Muscle of leg (tissue), 11 donors: ENCODE results near the gene CAV3. TPM values are rescaled to one million over a fixed set of nuclear protein-coding genes. Genes with fewer than 3 reads are reported as not detected.
"Not testable (repeated sequence)": the region's sequence is repeated elsewhere in the genome, so short reads cannot be mapped to it uniquely, and the experiment has no call there.

Experiments
- DNase-seq: peaks from one replicate; pipeline ENCODE4 v3.0.0; 2013
- H3K27ac ChIP-seq: one replicate; pipeline ENCODE4 v1.5.1; 2013; ENCODE audit warnings: mild to moderate bottlenecking, low read length, control low read depth
- H3K27me3 ChIP-seq: one replicate; pipeline ENCODE4 v1.6.1; 2013; ENCODE audit warnings: low read length; ENCODE audit not compliant: control insufficient read depth, insufficient read depth
- H3K36me3 ChIP-seq: one replicate; pipeline ENCODE4 v1.6.1; 2013; ENCODE audit warnings: low read length; ENCODE audit not compliant: control insufficient read depth, insufficient read depth
- H3K4me1 ChIP-seq: one replicate; pipeline ENCODE4 v1.6.1; 2013; ENCODE audit warnings: low read length; ENCODE audit not compliant: control insufficient read depth, insufficient read depth
- H3K4me3 ChIP-seq: one replicate; pipeline ENCODE4 v1.5.1; 2013; ENCODE audit warnings: low read length, control low read depth
- H3K9me3 ChIP-seq: replicated peaks from 2 replicates; pipeline ENCODE4 v1.6.1; 2013; ENCODE audit warnings: low read depth, low read length; ENCODE audit not compliant: control insufficient read depth
- WGBS: methylation state at CpG from one replicate; pipeline ENCODE4 v1.1.5; 2013; ENCODE audit warnings: missing lambda C conversion rate; ENCODE audit not compliant: insufficient coverage; 5-methylcytosine and 5-hydroxymethylcytosine counted together
- polyA plus RNA-seq, 8 donors: library from polyadenylated mRNA; unstranded; fragments of 120-200 nt; gene quantifications; one replicate each; pipeline versions ENCODE4 v1.2.1 to v1.2.3, GENCODE V29; 2013; ENCODE audit warnings: inconsistent platforms in 1 of 8, low replicate concordance in 1 of 8; ENCODE audit not compliant: insufficient read length in 8 of 8, insufficient read depth in 1 of 8
- total RNA-seq: library from RNA; stranded (reverse); fragments of 120-200 nt; gene quantifications from one replicate; pipeline ENCODE4 v1.2.4, GENCODE V29; 2013

The CAV3 gene
- total and polyA plus RNA-seq, 9 donors = 160 to 343 (median 254) TPM

GRCh38 chr3:8712908-8713255 lies 20.7 kb upstream of the CAV3 start:
- Histone ChIP-seq H3K27me3 (no peaks in the 10 kb centered on the region), H3K27ac (peak overlapping the region; percentile 84), H3K9me3 (no peaks in the 10 kb centered on the region), H3K4me3 (no peak overlapping the region), H3K4me1 (peaks cover 50% of the 10 kb centered on the region), H3K36me3 (no peaks in the 10 kb centered on the region)
- WGBS = 72% methylated on average over 2 of the region's 2 CpGs
- peak; percentile 54 for DNase-seq

GRCh38 chr3:8713901-8714759 lies 19.5 kb upstream of the CAV3 start:
- Histone ChIP-seq H3K4me3 (no peak overlapping the region), H3K27me3 (no peaks in the 10 kb centered on the region), H3K36me3 (no peaks in the 10 kb centered on the region), H3K9me3 (no peaks in the 10 kb centered on the region), H3K27ac (no peak overlapping the region), H3K4me1 (peaks cover 50% of the 10 kb centered on the region)
- 100% methylated on average over 1 of the region's 14 CpGs for WGBS
- DNase-seq = no peak

GRCh38 chr3:8715757-8716156 lies 17.8 kb upstream of the CAV3 start:
- 83% methylated on average over 3 of the region's 12 CpGs for WGBS
- H3K27ac ChIP-seq, H3K9me3 ChIP-seq: not testable (repeated sequence)

GRCh38 chr3:8722808-8723207 lies 10.8 kb upstream of the CAV3 start:
- no peak overlapping the region for H3K4me3 ChIP-seq
- no peaks in the 10 kb centered on the region for H3K36me3 ChIP-seq
- H3K27me3 ChIP-seq = no peaks in the 10 kb centered on the region
- H3K27ac ChIP-seq = no peak overlapping the region
- WGBS = 53% methylated on average over 4 of the region's 5 CpGs
- H3K4me1 ChIP-seq = peaks cover 5% of the 10 kb centered on the region
- H3K9me3 ChIP-seq = no peaks in the 10 kb centered on the region
- DNase-seq = no peak

More at GRCh38 chr3:8715757-8716156, 17.8 kb upstream of the CAV3 start:
- not testable (repeated sequence) for H3K27me3 ChIP-seq, H3K4me3 ChIP-seq, H3K36me3 ChIP-seq, DNase-seq
- peaks cover 35% of the 10 kb centered on the region for H3K4me1 ChIP-seq

- Histone ChIP-seq H3K4me3 (no peak overlapping the region), H3K27me3 (no peaks in the 10 kb centered on the region), H3K27ac (no peak overlapping the region), H3K4me1 (peaks cover 8% of the 10 kb centered on the region), H3K36me3 (no peaks in the 10 kb centered on the region), H3K9me3 (no peaks in the 10 kb centered on the region)
- DNase-seq = no peak
- 64% methylated on average over 2 of the region's 3 CpGs for WGBS
Measured at GRCh38 chr3:8723612-8724011, 10.0 kb upstream of the CAV3 start.

GRCh38 chr3:8724108-8724752 lies 9.4 kb upstream of the CAV3 start:
- WGBS = no CpG with 5 or more reads among the region's 3 CpGs
- H3K4me3 ChIP-seq = no peak overlapping the region
- H3K4me1 ChIP-seq = peaks cover 8% of the 10 kb centered on the region
- no peak overlapping the region for H3K27ac ChIP-seq
- H3K36me3 ChIP-seq = no peaks in the 10 kb centered on the region
- H3K27me3 ChIP-seq = no peaks in the 10 kb centered on the region
- H3K9me3 ChIP-seq = no peaks in the 10 kb centered on the region
- no peak for DNase-seq

GRCh38 chr3:8727605-8728512 lies 5.7 kb upstream of the CAV3 start:
- no peaks in the 10 kb centered on the region for H3K27me3 ChIP-seq
- H3K4me1 ChIP-seq = peaks cover 22% of the 10 kb centered on the region
- no peaks in the 10 kb centered on the region for H3K9me3 ChIP-seq
- no peak for DNase-seq
- H3K27ac ChIP-seq = no peak overlapping the region
- 62% methylated on average over 4 of the region's 9 CpGs for WGBS
- H3K4me3 ChIP-seq = no peak overlapping the region
- no peaks in the 10 kb centered on the region for H3K36me3 ChIP-seq

GRCh38 chr3:8729479-8729878 lies 4.1 kb upstream of the CAV3 start:
- 86% methylated on average over 1 of the region's 3 CpGs for WGBS
- H3K4me1 ChIP-seq = peaks cover 36% of the 10 kb centered on the region
- H3K36me3 ChIP-seq = no peaks in the 10 kb centered on the region
- no peaks in the 10 kb centered on the region for H3K9me3 ChIP-seq
- H3K4me3 ChIP-seq = no peak overlapping the region
- H3K27ac ChIP-seq = no peak overlapping the region
- H3K27me3 ChIP-seq = no peaks in the 10 kb centered on the region
- no peak for DNase-seq

- H3K36me3 ChIP-seq = no peaks in the 10 kb centered on the region
- H3K9me3 ChIP-seq = no peaks in the 10 kb centered on the region
- H3K27me3 ChIP-seq = no peaks in the 10 kb centered on the region
- DNase-seq = no peak
- WGBS = 43% methylated on average over 1 of the region's 3 CpGs
- H3K4me3 ChIP-seq = no peak overlapping the region
- H3K4me1 ChIP-seq = peaks cover 40% of the 10 kb centered on the region
- no peak overlapping the region for H3K27ac ChIP-seq
Measured at GRCh38 chr3:8730656-8731055, 2.9 kb upstream of the CAV3 start.

- H3K36me3 ChIP-seq = no peaks in the 10 kb centered on the region
- no peak for DNase-seq
- no peaks in the 10 kb centered on the region for H3K27me3 ChIP-seq
- H3K9me3 ChIP-seq = no peaks in the 10 kb centered on the region
- H3K4me1 ChIP-seq = peaks cover 42% of the 10 kb centered on the region
- WGBS = 60% methylated on average over 2 of the region's 4 CpGs
- no peak overlapping the region for H3K27ac ChIP-seq
- no peak overlapping the region for H3K4me3 ChIP-seq
Measured at GRCh38 chr3:8732413-8732812, 1.2 kb upstream of the CAV3 start.
